Stimulated activated CD4-positive, alpha-beta T cell treated with anti-CD3 and anti-CD28 coated beads, Interleukin-15, amount 100 ng/mL, for 1 hour (primary cell): Measurements from ENCODE around the gene RPL18.
"Not testable (repeated sequence)": the region's sequence is repeated elsewhere in the genome, so short reads cannot be mapped to it uniquely, and the experiment has no call there.

ENCODE experiments used
- DNase-seq, 2 donors: peaks; one replicate each; pipeline ENCODE4 v3.0.0-alpha.2; 2020; ENCODE audit warnings: low read depth in 1 of 2, low spot score in 1 of 2

The RPL18 gene

DNA sequence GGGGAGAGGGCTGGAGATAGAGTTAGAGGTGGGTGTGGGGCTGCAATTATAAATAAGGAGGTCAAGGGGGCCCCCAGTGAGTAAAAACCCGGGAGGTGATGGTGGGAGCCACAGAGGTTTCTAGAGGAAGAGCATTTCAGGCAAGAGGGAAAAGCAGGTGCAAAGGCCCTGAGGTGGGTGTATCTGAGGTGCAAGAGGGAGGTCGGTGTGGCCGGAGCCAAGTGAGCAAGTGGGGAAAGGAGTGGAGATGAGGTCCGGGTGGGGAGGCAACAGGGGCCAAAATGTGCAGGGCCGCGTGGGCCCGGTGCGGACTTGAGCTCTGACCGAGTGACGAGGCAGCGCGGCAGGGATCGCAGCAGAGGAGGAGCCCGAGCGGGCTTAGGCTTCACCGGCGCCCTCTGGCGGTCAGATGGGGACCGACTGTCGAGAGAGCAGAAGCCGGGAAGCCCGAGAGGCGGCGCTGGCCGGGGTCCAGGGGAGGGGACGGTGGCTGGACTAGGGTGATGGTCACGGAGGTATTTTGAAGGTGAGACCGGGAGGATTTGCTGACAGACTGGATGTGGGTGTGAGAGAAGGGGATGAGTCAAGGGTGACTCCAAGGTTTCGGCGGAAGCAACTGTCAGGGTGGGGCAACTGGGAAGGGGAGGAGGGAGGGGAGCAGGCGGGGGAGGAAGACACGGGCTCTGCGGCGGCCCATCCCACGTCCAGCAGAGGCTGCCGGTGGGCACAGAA, 30.1 kb downstream of the RPL18 start:
- DNase-seq = peak; percentile 74 to 78

DNA sequence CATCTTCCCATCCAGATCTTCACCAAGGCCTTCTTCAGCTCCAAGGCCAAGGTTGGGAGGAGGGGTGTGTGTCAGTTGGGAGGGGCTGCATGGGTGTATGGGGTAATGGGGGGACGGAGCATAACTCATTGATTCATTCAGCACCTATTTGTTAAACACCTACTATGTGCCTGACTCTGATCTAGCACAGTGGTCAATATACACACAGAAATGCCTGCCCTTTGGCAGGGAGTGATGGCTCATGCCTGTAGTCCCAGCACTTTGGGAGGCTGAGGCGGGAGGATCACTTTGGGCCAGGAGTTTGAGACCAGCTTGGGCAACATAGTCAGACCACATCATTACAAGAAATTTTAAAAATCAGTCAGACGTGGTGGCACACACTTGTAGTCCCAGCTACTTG, 31.6 kb downstream of the RPL18 start:
- no peak for DNase-seq

DNA sequence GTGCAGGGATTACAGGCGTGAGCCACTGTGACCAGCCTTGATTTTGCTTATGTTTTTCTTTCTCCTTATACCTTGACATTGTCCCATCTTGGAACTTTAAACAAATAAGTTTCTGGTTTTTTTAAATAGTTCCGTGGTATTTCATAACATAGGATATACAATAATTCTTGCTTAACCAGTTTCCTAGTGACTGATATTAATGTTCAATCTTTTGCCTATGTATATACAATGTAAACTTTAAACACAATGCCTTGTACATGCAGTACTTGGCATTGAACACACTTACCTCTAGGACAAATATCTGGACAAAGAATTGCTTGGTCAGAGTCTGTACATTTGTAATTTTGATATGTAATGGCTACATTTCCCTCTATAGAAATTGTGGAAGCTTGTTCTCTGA, 36.8 kb downstream of the RPL18 start:
- DNase-seq = no peak

DNA sequence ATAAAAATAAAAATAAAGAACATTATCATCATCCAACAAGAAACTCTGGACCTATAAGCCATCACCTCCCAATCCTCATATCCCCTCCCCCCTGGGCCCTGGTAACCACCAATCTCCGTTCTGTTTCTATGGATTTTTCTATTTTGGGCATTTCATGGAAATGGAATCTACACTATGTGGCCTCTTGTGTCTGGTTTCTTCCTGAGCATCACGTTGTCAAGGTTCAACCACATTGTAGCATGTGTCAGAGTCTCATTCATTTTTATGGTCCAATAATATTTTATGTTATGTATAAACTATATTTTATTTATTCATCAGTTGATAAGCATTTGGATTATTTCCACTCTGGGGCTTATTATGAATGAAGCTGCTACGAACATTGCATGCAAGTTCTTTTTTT, 40.1 kb downstream of the RPL18 start:
- no peak for DNase-seq

DNA sequence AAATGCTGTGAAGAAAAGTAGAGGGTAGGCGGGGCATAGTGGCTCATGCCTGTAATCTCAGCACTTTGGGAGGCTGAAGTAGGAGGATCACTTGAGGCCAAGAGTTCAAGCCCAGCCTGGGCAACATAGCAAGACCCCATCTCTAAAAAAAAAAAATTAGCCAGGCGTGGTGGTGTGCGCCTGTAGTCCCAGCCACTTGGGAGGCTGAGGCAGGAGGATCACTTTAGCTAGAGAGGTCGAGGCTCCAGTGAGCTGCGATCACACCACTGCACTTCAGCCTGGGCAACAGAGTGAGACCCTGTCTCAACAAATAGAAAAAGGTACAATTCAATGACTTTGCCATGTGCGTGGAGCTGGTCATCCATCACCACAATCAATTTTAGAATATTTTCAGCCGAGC, 41.1 kb downstream of the RPL18 start:
- DNase-seq = not testable (repeated sequence)

DNA sequence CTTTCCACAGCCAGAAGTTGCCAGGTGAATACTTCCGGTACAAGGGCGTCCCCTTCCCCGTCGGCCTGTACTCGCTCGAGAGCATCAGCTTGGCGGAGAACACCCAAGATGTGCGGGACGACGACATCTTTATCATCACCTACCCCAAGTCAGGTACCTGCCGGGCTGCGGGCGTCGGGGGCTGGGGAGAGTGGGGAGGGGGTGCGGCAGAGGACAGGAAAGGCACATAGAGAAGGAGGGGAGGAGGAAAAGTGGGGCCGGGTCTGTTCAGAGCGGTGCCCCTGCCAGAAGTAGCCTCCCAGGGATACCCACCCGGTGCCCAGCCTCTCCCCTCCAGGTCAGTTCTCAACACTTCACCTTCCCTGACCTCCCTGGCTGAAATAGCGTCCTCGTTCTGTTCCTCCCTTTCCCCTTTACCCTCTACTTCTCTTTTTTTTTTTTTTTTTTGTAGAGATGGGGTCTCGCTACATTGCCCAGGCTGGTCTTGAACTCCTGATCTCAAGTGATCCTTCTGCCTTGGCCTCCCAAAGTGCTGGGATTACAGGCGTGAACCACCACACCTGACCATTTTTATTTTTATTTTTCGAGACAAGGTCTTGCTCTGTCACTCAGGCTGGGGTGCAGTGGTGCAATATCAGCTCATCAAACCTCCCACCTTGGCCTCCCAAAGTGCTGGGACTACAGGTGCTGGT, 42.9 kb downstream of the RPL18 start:
- DNase-seq = no peak

DNA sequence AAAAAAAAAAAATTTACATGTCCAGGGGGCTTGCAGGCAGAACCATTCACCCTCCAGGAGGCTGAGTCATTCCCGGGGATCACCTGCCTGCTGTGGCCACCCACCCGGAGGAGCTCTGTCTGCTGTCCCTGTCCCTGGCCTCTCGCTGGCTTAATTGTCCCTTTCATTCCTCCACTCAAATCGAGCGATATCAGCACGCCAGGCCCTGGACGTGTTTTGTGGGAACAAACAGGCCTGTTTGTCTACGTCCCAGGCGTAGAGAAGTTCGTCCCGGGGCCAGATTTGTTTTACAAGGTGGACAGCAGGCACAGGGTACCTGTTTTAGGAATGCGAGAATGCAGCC, 45.8 kb downstream of the RPL18 start:
- DNase-seq = no peak

DNA sequence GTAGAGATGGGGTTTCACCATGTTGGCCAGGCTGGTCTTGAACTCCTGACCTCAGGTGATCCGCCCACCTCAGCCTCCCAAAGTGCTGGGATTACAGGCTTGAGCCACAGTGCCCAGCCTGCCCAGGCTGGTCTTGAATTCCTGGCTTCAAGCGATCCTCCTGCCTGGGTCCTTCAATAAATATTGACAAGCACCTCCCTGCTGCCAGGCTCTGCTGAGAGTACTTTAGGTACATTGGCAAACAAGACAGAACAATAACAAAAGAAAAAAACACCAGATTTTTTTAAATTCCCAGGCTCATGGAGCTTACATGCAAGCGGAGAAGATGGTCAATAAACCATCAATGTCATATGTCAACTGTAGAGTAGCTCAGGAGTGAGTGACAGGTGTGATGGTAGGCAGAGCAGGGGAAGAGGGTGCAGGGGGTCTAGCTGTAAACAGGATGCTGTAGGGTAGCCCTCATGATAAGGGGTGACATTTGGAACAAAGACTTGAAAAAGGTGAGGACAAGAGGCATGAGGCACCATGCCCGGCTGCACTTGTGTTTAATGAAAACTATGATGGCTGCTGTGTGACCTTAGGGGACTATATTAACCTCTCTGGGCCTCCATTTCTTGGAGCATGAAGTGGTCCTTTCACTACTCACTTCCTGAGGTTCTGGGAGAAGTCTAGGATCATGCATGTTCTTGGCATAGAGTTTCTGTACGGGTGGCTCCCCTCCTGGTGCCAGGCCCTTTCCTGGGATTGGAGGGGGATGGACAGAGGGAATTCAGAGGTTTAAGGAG, 47.4 kb downstream of the RPL18 start:
- DNase-seq = no peak

DNA sequence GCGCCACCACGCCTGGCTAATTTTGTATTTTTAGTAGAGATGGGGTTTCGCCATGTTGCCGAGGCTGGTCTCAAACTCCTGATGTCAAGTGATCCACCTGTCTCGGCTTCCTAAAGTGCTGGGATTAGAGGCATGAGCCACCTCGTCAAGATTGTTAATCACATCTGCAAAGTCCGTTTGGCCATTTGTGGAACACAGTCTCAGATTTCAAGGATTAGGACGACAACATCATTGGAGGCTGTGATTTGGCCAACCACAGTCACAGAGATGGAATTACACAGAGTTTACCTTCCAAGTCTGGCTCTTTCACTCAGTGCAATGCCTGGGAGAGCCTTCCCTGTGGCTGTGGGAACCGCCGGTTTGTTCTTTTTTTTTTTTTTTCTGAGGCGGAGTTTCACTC, 49.2 kb downstream of the RPL18 start:
- no peak for DNase-seq

DNA sequence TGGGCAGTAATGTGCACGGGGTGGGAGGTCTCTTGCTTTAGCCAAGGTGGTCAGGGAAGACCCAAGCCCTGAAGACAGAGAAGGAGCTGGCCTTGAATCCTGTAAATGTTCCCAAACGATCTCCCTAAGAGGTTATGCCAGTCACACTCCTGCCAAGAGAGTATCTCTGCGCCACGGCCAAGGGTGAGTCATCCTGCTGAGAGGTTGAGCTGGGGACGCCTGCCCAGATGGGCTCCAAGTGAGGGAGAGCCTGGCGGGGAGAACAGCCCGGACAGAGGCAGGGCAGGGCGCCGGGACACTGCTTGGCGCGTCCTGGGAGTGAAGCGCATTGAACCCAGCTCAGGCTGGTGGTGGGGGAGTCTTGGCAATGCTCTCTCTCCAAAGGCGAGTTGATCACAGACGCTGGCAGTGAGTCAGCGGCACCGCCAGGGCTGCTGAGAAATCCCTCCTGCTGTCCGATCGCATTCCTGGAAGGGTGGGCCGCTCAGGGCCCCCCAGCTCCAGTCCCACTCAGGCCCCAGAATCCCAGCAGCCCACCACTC, 50.6 kb downstream of the RPL18 start:
- no peak for DNase-seq
